ENCODE measurements around the gene TSTD1. TPM values are rescaled to one million over a fixed set of nuclear protein-coding genes. Genes with fewer than 3 reads are reported as not detected.

TSTD1 gene
- polyA plus RNA-seq, 3 donors = 9.9 to 20.3 (median 11.8) TPM

GRCh38 chr1:161039546-161039945, 782 bp upstream of the TSTD1 start:
- H3K4me1 Mint-ChIP-seq = peaks cover 42% of the 10 kb centered on the region
- H3K36me3 Mint-ChIP-seq = peaks cover 44 to 68% of the 10 kb centered on the region in 2 donors
- H3K79me2 ChIP-seq (ENCODE audit: insufficient read depth, low read length) = peaks cover 38% of the 10 kb centered on the region
- peaks cover 41 to 53% of the 10 kb centered on the region in 2 donors for H3K36me3 ChIP-seq (replicated peaks in 1 of 2; ENCODE audit: control insufficient read depth in 1 of 2, insufficient read depth in 2 of 2, low read length in 2 of 2)
- H3K4me3 ChIP-seq (replicated peaks in 1 of 3; ENCODE audit: low read depth in 2 of 3, low read length in 3 of 3) = no peak overlapping the region
- H3K27ac ChIP-seq (ENCODE audit: low read depth in 1 of 2, low read length in 2 of 2) = no peak overlapping the region
- H3K4me2 ChIP-seq (replicated peaks; ENCODE audit: extremely low read depth, low read length, poor library complexity, severe bottlenecking) = no peak overlapping the region
- H3K4me3 Mint-ChIP-seq = peak overlapping the region in 1 of 2 donors; percentile 79
- no peaks in the 10 kb centered on the region for H3K9me3 ChIP-seq (replicated peaks in 1 of 2; ENCODE audit: control insufficient read depth in 1 of 2, insufficient read depth in 1 of 2, low read length in 2 of 2)
- H3K4me1 ChIP-seq (ENCODE audit: control insufficient read depth in 1 of 2, insufficient read depth in 2 of 2, low read length in 2 of 2) = peaks cover 27 to 34% of the 10 kb centered on the region in 2 donors
- H3K9ac ChIP-seq (ENCODE audit: insufficient read depth, low read length, poor library complexity, severe bottlenecking) = no peak overlapping the region
- no peak for TF ChIP-seq CTCF (IDR thresholded peaks at IDR 0.05)
- 100% methylated on average over 1 of the region's 5 CpGs for WGBS (ENCODE audit: insufficient coverage)
- peaks cover 48% of the 10 kb centered on the region for H4K20me1 ChIP-seq (ENCODE audit: insufficient read depth, low read length)
- intact Hi-C loops (cut with micrococcal nuclease) = no loop called here
- no peak for DNase-seq
- peak overlapping the region in 5 of 7 donors; percentile 53 to 85 (median 76) for H3K27ac Mint-ChIP-seq
- no peak overlapping the region for H2AFZ ChIP-seq (ENCODE audit: insufficient read depth, low read depth, low read length, poor library complexity, severe bottlenecking)
- no peaks in the 10 kb centered on the region for H3K27me3 Mint-ChIP-seq (ENCODE audit: low read depth in 3 of 3)
- no peaks in the 10 kb centered on the region for H3K27me3 ChIP-seq (ENCODE audit: control insufficient read depth in 2 of 2, insufficient read depth in 2 of 2, low read length in 2 of 2)
- no peaks in the 10 kb centered on the region for H3K9me3 Mint-ChIP-seq

- no peaks in the 10 kb centered on the region for H3K27me3 Mint-ChIP-seq (ENCODE audit: low read depth in 3 of 3)
- H3K4me1 Mint-ChIP-seq = peaks cover 39% of the 10 kb centered on the region
These were observed 386 bp upstream of the TSTD1 start for GRCh38 chr1:161039154-161039545.

More at GRCh38 chr1:161039154-161039545, 386 bp upstream of the TSTD1 start:
- Mint-ChIP-seq H3K4me3 (peak overlapping the region; percentile 82 to 88), H3K36me3 (peaks cover 42 to 68% of the 10 kb centered on the region in 2 donors), H3K9me3 (no peaks in the 10 kb centered on the region), H3K27ac (peak overlapping the region; percentile 62 to 90 (median 77))
- TF ChIP-seq CTCF (IDR thresholded peaks at IDR 0.05) = no peak
- Histone ChIP-seq H3K4me3 (replicated peaks in 1 of 3; ENCODE audit: low read depth in 2 of 3, low read length in 3 of 3) (peak overlapping the region; percentile 35 to 73 (median 44)), H4K20me1 (ENCODE audit: insufficient read depth, low read length) (peaks cover 48% of the 10 kb centered on the region), H3K4me1 (ENCODE audit: control insufficient read depth in 1 of 2, insufficient read depth in 2 of 2, low read length in 2 of 2) (peaks cover 23 to 31% of the 10 kb centered on the region in 2 donors), H3K27me3 (ENCODE audit: control insufficient read depth in 2 of 2, insufficient read depth in 2 of 2, low read length in 2 of 2) (no peaks in the 10 kb centered on the region), H3K27ac (ENCODE audit: low read depth in 1 of 2, low read length in 2 of 2) (no peak overlapping the region), H3K36me3 (replicated peaks in 1 of 2; ENCODE audit: control insufficient read depth in 1 of 2, insufficient read depth in 2 of 2, low read length in 2 of 2) (peaks cover 41 to 53% of the 10 kb centered on the region in 2 donors), H3K79me2 (ENCODE audit: insufficient read depth, low read length) (peaks cover 34% of the 10 kb centered on the region), H2AFZ (ENCODE audit: insufficient read depth, low read depth, low read length, poor library complexity, severe bottlenecking) (peak overlapping the region; percentile 71), H3K9me3 (replicated peaks in 1 of 2; ENCODE audit: control insufficient read depth in 1 of 2, insufficient read depth in 1 of 2, low read length in 2 of 2) (no peaks in the 10 kb centered on the region), H3K9ac (ENCODE audit: insufficient read depth, low read length, poor library complexity, severe bottlenecking) (peak overlapping the region; percentile 54), H3K4me2 (replicated peaks; ENCODE audit: extremely low read depth, low read length, poor library complexity, severe bottlenecking) (peak overlapping the region; percentile 81)
- WGBS (ENCODE audit: insufficient coverage) = no CpG with 5 or more reads among the region's 3 CpGs
- intact Hi-C loops (cut with micrococcal nuclease) = no loop called here
- no peak for DNase-seq

Data from CD14-positive monocyte (primary cell).